ENCODE data around the gene STK31.

Gene STK31

GRCh38 chr7:23693224-23693623 is 16.8 kb upstream of the STK31 start:
- no peak overlapping the region for H3K4me3 ChIP-seq (ENCODE audit: low read depth, low read length)
- no peak for DNase-seq (ENCODE audit: low read depth)
- in situ Hi-C loops (cut with HindIII; ENCODE audit: low sequenced_read_pairs), result no loop called here
- no peak for TF ChIP-seq CTCF (IDR thresholded peaks at IDR 0.05; ENCODE audit: low read depth, low read length, missing control alignments)

GRCh38 chr7:23696916-23697441 is 13.0 kb upstream of the STK31 start:
- in situ Hi-C loops (cut with HindIII; ENCODE audit: low sequenced_read_pairs), result no loop called here
- no peak overlapping the region for H3K4me3 ChIP-seq (ENCODE audit: low read depth, low read length)
- no peak for DNase-seq (ENCODE audit: low read depth)
- peak; percentile 61 for TF ChIP-seq CTCF (IDR thresholded peaks at IDR 0.05; ENCODE audit: low read depth, low read length, missing control alignments)

GRCh38 chr7:23698822-23699221 is 11.2 kb upstream of the STK31 start:
- DNase-seq (ENCODE audit: low read depth), result no peak
- in situ Hi-C loops (cut with HindIII; ENCODE audit: low sequenced_read_pairs), result no loop called here
- H3K4me3 ChIP-seq (ENCODE audit: low read depth, low read length), result no peak overlapping the region
- no peak for TF ChIP-seq CTCF (IDR thresholded peaks at IDR 0.05; ENCODE audit: low read depth, low read length, missing control alignments)

GRCh38 chr7:23700046-23700445 is 10.0 kb upstream of the STK31 start:
- in situ Hi-C loops (cut with HindIII; ENCODE audit: low sequenced_read_pairs), result loop anchor here (25.0 kb wide), 1 partner anchor 438 kb away; no protein-coding TSS in a partner anchor
- no peak for TF ChIP-seq CTCF (IDR thresholded peaks at IDR 0.05; ENCODE audit: low read depth, low read length, missing control alignments)
- no peak overlapping the region for H3K4me3 ChIP-seq (ENCODE audit: low read depth, low read length)
- DNase-seq (ENCODE audit: low read depth), result no peak

GRCh38 chr7:23709081-23709750 is 803 bp upstream of the STK31 start:
- in situ Hi-C loops (cut with HindIII; ENCODE audit: low sequenced_read_pairs), result loop anchor here (25.0 kb wide), 1 partner anchor 447 kb away; no protein-coding TSS in a partner anchor
- TF ChIP-seq CTCF (IDR thresholded peaks at IDR 0.05; ENCODE audit: low read depth, low read length, missing control alignments), result no peak
- no peak for DNase-seq (ENCODE audit: low read depth)

GRCh38 chr7:23712368-23713284 is 2.6 kb downstream of the STK31 start:
- no peak overlapping the region for H3K4me3 ChIP-seq (ENCODE audit: low read depth, low read length)
- peak; percentile 34 for TF ChIP-seq CTCF (IDR thresholded peaks at IDR 0.05; ENCODE audit: low read depth, low read length, missing control alignments)
- in situ Hi-C loops (cut with HindIII; ENCODE audit: low sequenced_read_pairs), result loop anchor here (10.0 to 25.0 kb wide), 2 partner anchors 138 to 450 kb away; no protein-coding TSS in a partner anchor
- DNase-seq (ENCODE audit: low read depth), result peak; percentile 72

More at GRCh38 chr7:23709081-23709750, 803 bp upstream of the STK31 start:
- no peak overlapping the region for H3K4me3 ChIP-seq (ENCODE audit: low read depth, low read length)

All from astrocyte of the cerebellum (primary cell).